ENCODE results near the gene COPS4. TPM values are rescaled to one million over a fixed set of nuclear protein-coding genes. Genes with fewer than 3 reads are reported as not detected.

The COPS4 gene
- total and polyA plus RNA-seq, 12 donors: 13.4 to 110 (median 45.5) TPM

GRCh38 chr4:83108101-83108861, 73.3 kb downstream of the COPS4 start:
- Histone ChIP-seq H3K9me3 (replicated peaks in 1 of 3) (no peaks in the 10 kb centered on the region), H3K4me3 (no peak overlapping the region), H3K27me3 (no peaks in the 10 kb centered on the region), H3K36me3 (replicated peaks in 1 of 2) (no peaks in the 10 kb centered on the region), H3K4me1 (replicated peaks in 1 of 2) (peaks cover 0 to 7% of the 10 kb centered on the region in 2 donors), H3K27ac (no peak overlapping the region)
- WGBS, 4 donors: 82 to 91% (median 87%) methylated on average over 26 of the region's 26 CpGs
- intact Hi-C loops (cut with DNase I): no loop called here
- DNase-seq: no peak
- TF ChIP-seq POLR2A (IDR thresholded peaks at IDR 0.05): no peak
- no peak for TF ChIP-seq CTCF (IDR thresholded peaks at IDR 0.05)

- intact Hi-C loops (cut with DNase I): no loop called here
- 1 to 4% (median 2%) methylated on average over 26 to 64 of the region's 64 CpGs for WGBS, 4 donors
- H3K36me3 ChIP-seq (replicated peaks in 1 of 2): no peaks in the 10 kb centered on the region
- H3K4me1 ChIP-seq (replicated peaks in 1 of 2): peaks cover 0 to 7% of the 10 kb centered on the region in 2 donors
- H3K27ac ChIP-seq: peak overlapping the region in 3 of 5 donors; percentile 33 to 59 (median 47)
- peak; percentile 31 to 51 (median 38) for DNase-seq
- H3K4me3 ChIP-seq: peak overlapping the region in 3 of 4 donors; percentile 18 to 56 (median 25)
- TF ChIP-seq POLR2A (IDR thresholded peaks at IDR 0.05) (no peak), CTCF (IDR thresholded peaks at IDR 0.05) (peak in 1 of 6 experiments; percentile 4)
- H3K27me3 ChIP-seq: no peaks in the 10 kb centered on the region
- H3K9me3 ChIP-seq (replicated peaks in 1 of 3): no peaks in the 10 kb centered on the region
Observed at GRCh38 chr4:83109480-83110222, 74.7 kb downstream of the COPS4 start.

GRCh38 chr4:83110223-83110945, 75.4 kb downstream of the COPS4 start:
- H3K4me3 ChIP-seq: peak overlapping the region in 3 of 4 donors; percentile 18 to 56 (median 25)
- DNase-seq: peak; percentile 80 to 91 (median 86)
- H3K27me3 ChIP-seq: no peaks in the 10 kb centered on the region
- WGBS, 4 donors: 3 to 6% (median 5%) methylated on average over 10 to 18 of the region's 18 CpGs
- H3K4me1 ChIP-seq (replicated peaks in 1 of 2): peaks cover 0 to 7% of the 10 kb centered on the region in 2 donors
- no peaks in the 10 kb centered on the region for H3K9me3 ChIP-seq (replicated peaks in 1 of 3)
- H3K27ac ChIP-seq: peak overlapping the region in 3 of 5 donors; percentile 33 to 59 (median 47)
- no peaks in the 10 kb centered on the region for H3K36me3 ChIP-seq (replicated peaks in 1 of 2)
- intact Hi-C loops (cut with DNase I): no loop called here
- TF ChIP-seq CTCF (IDR thresholded peaks at IDR 0.05): peak; percentile 36 to 50 (median 47)
- no peak for TF ChIP-seq POLR2A (IDR thresholded peaks at IDR 0.05)

Data from adrenal gland (tissue), 12 donors.